MCF 10A (cell line): ENCODE data around the gene WRNIP1. TPM values are rescaled to one million over a fixed set of nuclear protein-coding genes. Genes with fewer than 3 reads are reported as not detected.

Experiments
- BruUV-seq: library from RNA; stranded (reverse); fragments of 400-500 nt; replicated peaks from 2 replicates; lab custom pipeline; 2021; lab: Mats Ljungman, UMichigan
- CTCF ChIA-PET: fragments of 300-600 bp; sonication (Branson Sonifier 250); formaldehyde crosslinking; extraction: SDS; loops from one replicate; lab custom pipeline; 2021; ENCODE audit warnings: antibody characterized with exemption, inconsistent platforms; lab: Yijun Ruan, JAX
- POLR2A ChIA-PET: fragments of 300-600, 350-650 bp; sonication (Branson Sonifier 250); formaldehyde crosslinking; extraction: SDS; loops from one replicate; lab custom pipeline; 2020; ENCODE audit warnings: antibody characterized with exemption, inconsistent platforms; lab: Yijun Ruan, JAX
- DNase-seq: peaks from one replicate; pipeline ENCODE4 v3.0.0-alpha.2; 2018; ENCODE audit not compliant: unreplicated experiment
- H3K27ac Mint-ChIP-seq: one replicate; pipeline ENCODE4 v1.8.0; 2022; ENCODE audit warnings: mild to moderate bottlenecking, low read depth, mixed read lengths; ENCODE audit not compliant: unreplicated experiment
- H3K27me3 Mint-ChIP-seq: one replicate; pipeline ENCODE4 v1.8.0; 2022; ENCODE audit warnings: mixed read lengths; ENCODE audit not compliant: insufficient read depth, unreplicated experiment
- H3K36me3 Mint-ChIP-seq: one replicate; pipeline ENCODE4 v1.8.0; 2022; ENCODE audit warnings: mild to moderate bottlenecking, moderate library complexity, mixed read lengths; ENCODE audit not compliant: insufficient read depth, unreplicated experiment
- H3K4me1 Mint-ChIP-seq: one replicate; pipeline ENCODE4 v1.8.0; 2022; ENCODE audit warnings: mixed read lengths; ENCODE audit not compliant: insufficient read depth, unreplicated experiment
- H3K4me3 Mint-ChIP-seq: one replicate; pipeline ENCODE4 v1.8.0; 2022; ENCODE audit warnings: mild to moderate bottlenecking, moderate library complexity, mixed read lengths; ENCODE audit not compliant: unreplicated experiment
- H3K9me3 Mint-ChIP-seq: one replicate; pipeline ENCODE4 v1.8.0; 2022; ENCODE audit warnings: mixed read lengths; ENCODE audit not compliant: unreplicated experiment
- intact Hi-C: fragments of 100-400 bp; cut with micrococcal nuclease; formaldehyde crosslinking; loops from 2 replicates; pipeline ENCODE4 v1.14.1; 2022
- total RNA-seq: library from RNA; stranded (reverse); gene quantifications from 2 replicates; pipeline ENCODE4 v1.2.3, GENCODE V29; 2022
- TF ChIP-seq, protein P1 (sequence below): fragments of 200-600 bp; IDR thresholded peaks from one replicate; pipeline ENCODE4 v1.8.0; 2022; ENCODE audit warnings: antibody characterized with exemption, mild to moderate bottlenecking; ENCODE audit not compliant: unreplicated experiment

Gene WRNIP1
- total RNA-seq, 1 experiment from 2014 or later: 44.8 TPM

- DNase-seq: no peak
- ChIA-PET CTCF (interaction anchor here (0.6 to 1.4 kb wide), 8 partner anchors 14 to 1983 kb away, joined by 3 to 4 read pairs (median 3); no protein-coding TSS in a partner anchor), POLR2A (interaction anchor here (0.6 to 5.1 kb wide), 31 partner anchors 8 to 1252 kb away, joined by 3 to 34 read pairs (median 4); partner anchors contain the start of genes FOXC1, SERPINB1 and SERPINB6)
- H3K4me1 Mint-ChIP-seq: peaks cover 21% of the 10 kb centered on the region
- H3K9me3 Mint-ChIP-seq: no peaks in the 10 kb centered on the region
- H3K27ac Mint-ChIP-seq: peak overlapping the region; percentile 16
- intact Hi-C loops: loop anchor here (1.0 to 2.0 kb wide), 3 partner anchors 28 to 75 kb away; partner anchors contain the start of gene SERPINB1
- BruUV-seq: no TSS peak
- TF ChIP-seq, protein P1, sequence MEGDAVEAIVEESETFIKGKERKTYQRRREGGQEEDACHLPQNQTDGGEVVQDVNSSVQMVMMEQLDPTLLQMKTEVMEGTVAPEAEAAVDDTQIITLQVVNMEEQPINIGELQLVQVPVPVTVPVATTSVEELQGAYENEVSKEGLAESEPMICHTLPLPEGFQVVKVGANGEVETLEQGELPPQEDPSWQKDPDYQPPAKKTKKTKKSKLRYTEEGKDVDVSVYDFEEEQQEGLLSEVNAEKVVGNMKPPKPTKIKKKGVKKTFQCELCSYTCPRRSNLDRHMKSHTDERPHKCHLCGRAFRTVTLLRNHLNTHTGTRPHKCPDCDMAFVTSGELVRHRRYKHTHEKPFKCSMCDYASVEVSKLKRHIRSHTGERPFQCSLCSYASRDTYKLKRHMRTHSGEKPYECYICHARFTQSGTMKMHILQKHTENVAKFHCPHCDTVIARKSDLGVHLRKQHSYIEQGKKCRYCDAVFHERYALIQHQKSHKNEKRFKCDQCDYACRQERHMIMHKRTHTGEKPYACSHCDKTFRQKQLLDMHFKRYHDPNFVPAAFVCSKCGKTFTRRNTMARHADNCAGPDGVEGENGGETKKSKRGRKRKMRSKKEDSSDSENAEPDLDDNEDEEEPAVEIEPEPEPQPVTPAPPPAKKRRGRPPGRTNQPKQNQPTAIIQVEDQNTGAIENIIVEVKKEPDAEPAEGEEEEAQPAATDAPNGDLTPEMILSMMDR: no peak
- peak overlapping the region; percentile 71 for H3K4me3 Mint-ChIP-seq
- H3K27me3 Mint-ChIP-seq: no peaks in the 10 kb centered on the region
- peaks cover 12% of the 10 kb centered on the region for H3K36me3 Mint-ChIP-seq
Observed at GRCh38 chr6:2765896-2766766, 938 bp downstream of the WRNIP1 start.

DNA sequence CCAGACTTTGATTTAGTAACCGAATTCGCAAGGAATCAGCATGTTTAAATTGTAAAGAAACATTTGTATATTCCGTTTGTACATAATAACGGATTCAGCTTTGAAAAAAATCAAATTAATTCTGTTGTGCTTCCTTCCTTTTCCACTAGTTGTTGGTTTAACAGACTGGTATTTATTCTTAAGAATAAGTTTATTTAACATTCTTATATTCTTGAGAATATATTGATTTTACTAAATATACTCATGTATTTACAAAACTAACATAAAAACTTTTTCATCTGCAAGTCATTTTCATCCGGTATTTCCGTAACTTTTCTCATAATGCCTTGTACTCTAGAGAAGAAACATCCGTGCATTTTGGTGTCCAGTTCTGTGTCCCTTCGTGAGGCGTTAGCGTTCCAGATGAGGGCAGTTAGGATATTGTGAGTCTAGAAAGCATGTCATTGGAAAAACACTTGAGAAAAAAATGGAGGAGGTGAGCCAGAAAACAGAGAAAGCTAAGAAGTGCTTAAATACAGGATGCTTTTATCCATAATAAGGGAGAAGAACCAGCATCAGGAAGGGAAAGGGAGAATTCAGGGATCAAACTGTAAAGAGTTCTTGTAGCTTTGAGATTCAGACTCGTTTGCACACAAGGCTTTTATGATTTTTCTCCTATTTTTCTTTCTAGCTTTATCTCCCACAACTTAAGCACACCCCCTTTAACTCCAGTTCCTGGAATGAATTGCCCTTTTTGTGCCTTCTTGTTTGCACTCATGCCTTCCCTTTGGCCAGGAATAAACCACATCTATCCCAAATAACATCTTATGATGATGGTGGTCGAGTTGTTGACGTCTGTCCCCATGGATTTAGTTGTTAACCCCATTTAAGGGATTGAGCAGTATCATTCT lies 1.8 kb downstream of the WRNIP1 start:
- peak overlapping the region; percentile 16 for H3K27ac Mint-ChIP-seq
- H3K9me3 Mint-ChIP-seq: no peaks in the 10 kb centered on the region
- intact Hi-C loops: loop anchor here (2.0 kb wide), 1 partner anchor 44 kb away; no protein-coding TSS in a partner anchor
- CTCF ChIA-PET: interaction anchor here (0.5 to 2.8 kb wide), 13 partner anchors 10 to 1984 kb away, joined by 3 to 13 read pairs (median 3); no protein-coding TSS in a partner anchor
- TF ChIP-seq, protein P1: no peak
- H3K36me3 Mint-ChIP-seq: peaks cover 19% of the 10 kb centered on the region
- H3K4me3 Mint-ChIP-seq: peak overlapping the region; percentile 71
- DNase-seq: no peak
- peaks cover 24% of the 10 kb centered on the region for H3K4me1 Mint-ChIP-seq
- no peaks in the 10 kb centered on the region for H3K27me3 Mint-ChIP-seq
- POLR2A ChIA-PET: interaction anchor here (0.6 to 5.1 kb wide), 16 partner anchors 9 to 1251 kb away, joined by 3 to 34 read pairs (median 4); partner anchors contain the start of gene SERPINB1
- BruUV-seq: TSS peak; percentile 26

- TF ChIP-seq, protein P1: no peak
- intact Hi-C loops: loop anchor here (2.0 kb wide), 1 partner anchor 43 kb away; no protein-coding TSS in a partner anchor
Observed at GRCh38 chr6:2767657-2768524, 2.7 kb downstream of the WRNIP1 start.

More at GRCh38 chr6:2767657-2768524, 2.7 kb downstream of the WRNIP1 start:
- Mint-ChIP-seq H3K9me3 (no peaks in the 10 kb centered on the region), H3K4me3 (peak overlapping the region; percentile 71), H3K4me1 (peaks cover 24% of the 10 kb centered on the region), H3K27me3 (no peaks in the 10 kb centered on the region), H3K36me3 (peaks cover 23% of the 10 kb centered on the region), H3K27ac (peak overlapping the region; percentile 16)
- ChIA-PET POLR2A (interaction anchor here (0.5 to 5.1 kb wide), 12 partner anchors 16 to 1156 kb away, joined by 3 to 34 read pairs (median 4); partner anchors contain the start of gene SERPINB1), CTCF (interaction anchor here (0.5 to 2.8 kb wide), 15 partner anchors 9 to 1215 kb away, joined by 3 to 13 read pairs (median 3); partner anchors contain the start of gene MYLK4)
- no peak for DNase-seq
- BruUV-seq: no TSS peak
